ENCODE measurements around the gene GIMAP8. TPM values are rescaled to one million over a fixed set of nuclear protein-coding genes. Genes with fewer than 3 reads are reported as not detected.
A peak's percentile ranks its signal among the peaks of the same experiment; 100 is the strongest.

Gene GIMAP8
- total and polyA plus RNA-seq, 2 of the 8 experiments (the other 6 are each of a cell fraction or from before 2014, with no cell fraction given), result not detected

- Histone ChIP-seq H2AFZ (ENCODE audit: low read length) (no peak overlapping the region), H3K4me2 (ENCODE audit: insufficient read depth in 1 of 2, low read depth in 2 of 2, low read length in 2 of 2) (peak overlapping the region; percentile 75 to 77), H2BK120ac (replicated peaks; ENCODE audit: low read depth, low read length) (peak overlapping the region; percentile 3), H3K36me3 (ENCODE audit: control insufficient read depth in 2 of 4, insufficient read depth in 4 of 4, low read length in 3 of 4) (peaks cover 7 to 34% (median 15%) of the 10 kb centered on the region in 4 experiments), H2BK15ac (ENCODE audit: low read length) (peak overlapping the region; percentile 13; the same call in 1 of the 2 replicates), H2BK5ac (ENCODE audit: low read depth, low read length) (peak overlapping the region; percentile 100), H3K79me2 (ENCODE audit: control insufficient read depth in 1 of 2, insufficient read depth in 2 of 2, low read length in 2 of 2) (peaks cover 0 to 24% of the 10 kb centered on the region in 2 experiments; a peak in 2 of 4 replicates), H4K20me1 (replicated peaks in 1 of 2; ENCODE audit: control insufficient read depth in 1 of 2, insufficient read depth in 2 of 2, low read length in 2 of 2) (peaks cover 0 to 3% of the 10 kb centered on the region in 2 experiments), H4K5ac (ENCODE audit: insufficient read length, low read depth, low read length) (peak overlapping the region; percentile 13), H4K91ac (replicated peaks; ENCODE audit: insufficient read length, low read length) (peak overlapping the region; percentile 77), H3K18ac (ENCODE audit: extremely low read depth, low read length) (peak overlapping the region; percentile 76), H3K4ac (replicated peaks; ENCODE audit: insufficient read length, low read depth, low read length) (peak overlapping the region; percentile 38), H2BK12ac (ENCODE audit: low read depth, low read length) (peak overlapping the region; percentile 91), H4K8ac (ENCODE audit: extremely low read depth, insufficient read depth, low read length) (peak overlapping the region; percentile 86; the same call in 1 of the 2 replicates), H3K14ac (ENCODE audit: insufficient read length) (no peak overlapping the region), H3K27ac (ENCODE audit: low read depth, low read length) (0 out of 2 replicates have a peak overlapping the region, but pooled peaks have one; percentile 5), H3K9ac (replicated peaks in 1 of 4; ENCODE audit: extremely low read depth in 1 of 4, low read depth in 3 of 4, low read length in 3 of 4) (no peak overlapping the region; a peak in 1 of 7 replicates), H3K23ac (ENCODE audit: insufficient read length) (no peak overlapping the region), H3K27me3 (replicated peaks in 1 of 4; ENCODE audit: control insufficient read depth in 3 of 4, extremely low read depth in 1 of 4, insufficient read depth in 3 of 4, low read length in 3 of 4) (no peaks in the 10 kb centered on the region), H2AK5ac (ENCODE audit: low read depth, low read length) (peak overlapping the region; percentile 79; the same call in 1 of the 2 replicates), H2BK20ac (ENCODE audit: low read length) (peak overlapping the region; percentile 9), H3K56ac (replicated peaks; ENCODE audit: insufficient read length, low read depth, low read length) (no peak overlapping the region), H3K4me3 (ENCODE audit: extremely low read depth in 1 of 4, insufficient read depth in 2 of 4, low read depth in 3 of 4, low read length in 4 of 4) (peak overlapping the region in 3 of 4 experiments; percentile 49 to 79 (median 57); a peak in 5 of 8 replicates), H3K23me2 (ENCODE audit: low read depth, low read length) (peaks cover 4% of the 10 kb centered on the region; the same call in 1 of the 2 replicates), H3K9me3 (ENCODE audit: insufficient read depth in 2 of 2, low read depth in 1 of 2, low read length in 1 of 2) (no peaks in the 10 kb centered on the region), H3K4me1 (replicated peaks in 1 of 4; ENCODE audit: control insufficient read depth in 3 of 4, insufficient read depth in 4 of 4, low read length in 3 of 4) (peaks cover 33 to 44% (median 34%) of the 10 kb centered on the region in 4 experiments), H3K79me1 (ENCODE audit: low read depth, low read length) (peaks cover 5% of the 10 kb centered on the region)
- no peak for TF ChIP-seq RFX5 (IDR thresholded peaks at IDR 0.05; ENCODE audit: borderline replicate concordance, low read depth, low read length)
- TF ChIP-seq, protein P1, sequence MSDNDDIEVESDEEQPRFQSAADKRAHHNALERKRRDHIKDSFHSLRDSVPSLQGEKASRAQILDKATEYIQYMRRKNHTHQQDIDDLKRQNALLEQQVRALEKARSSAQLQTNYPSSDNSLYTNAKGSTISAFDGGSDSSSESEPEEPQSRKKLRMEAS (IDR thresholded peaks at IDR 0.05), result peak; percentile 33; the same call in 1 of the 2 replicates
- 77% methylated on average over 10 of the region's 10 CpGs; no CpG with 5 or more reads in 1 of the 2 experiments for WGBS, 2 experiments (ENCODE audit: extremely low coverage in 1 of 2, insufficient coverage in 1 of 2, insufficient read length in 1 of 2, insufficient replicate concordance in 2 of 2, low coverage in 1 of 2, low lambda C conversion rate in 2 of 2, missing lambda C conversion rate in 1 of 2)
- ChIA-PET CTCF (ENCODE audit: partially characterized antibody) (interaction anchor here (0.7 to 3.8 kb wide), 16 partner anchors 9 to 380 kb away, joined by 3 to 16 read pairs (median 4); no protein-coding TSS in a partner anchor), POLR2A (ENCODE audit: partially characterized antibody) (interaction anchor here (0.7 to 14.9 kb wide), 11 partner anchors 9 to 77 kb away, joined by 3 to 230 read pairs (median 11); partner anchors contain the start of gene REPIN1)
- no peak for FAIRE-seq
- DNase-seq (ENCODE audit: low read depth in 1 of 2, low spot score in 2 of 2), result no peak
Measured at GRCh38 chr7:150406567-150407421, 43.6 kb upstream of the GIMAP8 start.

Data from H1 (cell line).